ENCODE measurements around the gene KLHL7. TPM values are rescaled to one million over a fixed set of nuclear protein-coding genes. Genes with fewer than 3 reads are reported as not detected.

KLHL7 gene
- total RNA-seq, 1 experiment from 2014 or later, result 35.8 TPM

DNA sequence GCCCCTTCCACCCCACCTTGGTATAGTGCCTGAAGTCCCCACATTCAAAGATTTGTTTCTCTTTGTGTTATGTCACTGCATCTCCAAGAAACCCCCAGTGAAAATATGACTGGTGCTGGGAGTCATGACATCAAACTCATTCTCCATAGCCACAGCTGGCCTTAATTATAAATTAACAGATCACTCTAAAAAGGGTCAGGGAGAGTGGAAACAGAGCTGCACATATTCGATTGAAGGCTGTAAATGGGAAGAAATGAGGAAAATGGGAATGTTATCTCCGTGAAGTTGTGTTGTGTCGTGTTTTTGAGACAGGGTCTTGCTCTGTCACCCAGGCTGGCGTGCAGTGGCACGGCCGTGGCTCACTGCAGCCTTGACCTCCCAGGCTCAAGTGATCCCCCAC is 52.1 kb downstream of the KLHL7 start:
- CTCF ChIA-PET, result no interaction called here
- H3K4me3 ChIP-seq (ENCODE audit: low read depth, low read length), result no peak overlapping the region
- POLR2A ChIA-PET, result no interaction called here
- Mint-ChIP-seq H3K27me3 (ENCODE audit: insufficient read depth, unreplicated experiment) (no peaks in the 10 kb centered on the region), H3K27ac (ENCODE audit: unreplicated experiment) (no peak overlapping the region), H3K4me3 (ENCODE audit: unreplicated experiment) (no peak overlapping the region), H3K36me3 (ENCODE audit: insufficient read depth, unreplicated experiment) (no peaks in the 10 kb centered on the region), H3K9me3 (ENCODE audit: unreplicated experiment) (no peaks in the 10 kb centered on the region), H3K4me1 (ENCODE audit: low read depth, unreplicated experiment) (no peaks in the 10 kb centered on the region)
- no peak for TF ChIP-seq CTCF (IDR thresholded peaks at IDR 0.05; ENCODE audit: insufficient read depth in 1 of 2, low read depth in 1 of 2, low read length in 1 of 2, severe bottlenecking in 1 of 2, unreplicated experiment in 1 of 2)
- H3K27me3 ChIP-seq (replicated peaks; ENCODE audit: control insufficient read depth, insufficient read depth, low read length), result no peaks in the 10 kb centered on the region
- BruUV-seq (replicated peaks), result no TSS peak
- H3K4me1 ChIP-seq, result no peaks in the 10 kb centered on the region
- H3K36me3 ChIP-seq (ENCODE audit: control insufficient read depth, insufficient read depth, low read length), result no peaks in the 10 kb centered on the region
- DNase-seq, result no peak
- intact Hi-C loops (cut with micrococcal nuclease; ENCODE audit: unreplicated experiment), result no loop called here
- no peaks in the 10 kb centered on the region for H3K9me3 ChIP-seq

DNA sequence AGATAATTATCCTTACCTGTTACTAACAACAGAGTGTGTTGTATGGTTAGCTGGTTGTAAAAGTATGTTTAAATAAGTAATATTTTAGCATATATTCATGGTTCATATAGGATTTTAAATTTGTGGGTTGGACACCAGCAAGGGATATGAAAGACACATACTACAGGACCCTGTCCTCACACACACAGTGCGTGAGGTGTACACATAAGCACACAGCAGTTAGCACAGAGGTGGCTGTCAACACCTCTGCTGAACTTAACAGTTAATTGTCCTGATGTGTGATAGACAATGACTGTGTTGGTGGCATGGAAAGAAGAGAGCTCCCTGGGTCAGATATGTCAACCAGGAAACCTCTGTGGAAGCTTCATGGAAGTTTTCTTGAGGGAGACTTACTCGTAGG is 53.0 kb downstream of the KLHL7 start:
- Histone ChIP-seq H3K4me3 (ENCODE audit: low read depth, low read length) (no peak overlapping the region), H3K9me3 (no peaks in the 10 kb centered on the region), H3K36me3 (ENCODE audit: control insufficient read depth, insufficient read depth, low read length) (no peaks in the 10 kb centered on the region), H3K27me3 (replicated peaks; ENCODE audit: control insufficient read depth, insufficient read depth, low read length) (no peaks in the 10 kb centered on the region), H3K4me1 (no peaks in the 10 kb centered on the region)
- TF ChIP-seq CTCF (IDR thresholded peaks at IDR 0.05; ENCODE audit: insufficient read depth in 1 of 2, low read depth in 1 of 2, low read length in 1 of 2, severe bottlenecking in 1 of 2, unreplicated experiment in 1 of 2), result no peak
- no peak for DNase-seq
- Mint-ChIP-seq H3K27ac (ENCODE audit: unreplicated experiment) (no peak overlapping the region), H3K4me3 (ENCODE audit: unreplicated experiment) (no peak overlapping the region), H3K9me3 (ENCODE audit: unreplicated experiment) (no peaks in the 10 kb centered on the region), H3K36me3 (ENCODE audit: insufficient read depth, unreplicated experiment) (no peaks in the 10 kb centered on the region), H3K27me3 (ENCODE audit: insufficient read depth, unreplicated experiment) (no peaks in the 10 kb centered on the region), H3K4me1 (ENCODE audit: low read depth, unreplicated experiment) (no peaks in the 10 kb centered on the region)
- BruUV-seq (replicated peaks), result no TSS peak
- POLR2A ChIA-PET, result no interaction called here
- intact Hi-C loops (cut with micrococcal nuclease; ENCODE audit: unreplicated experiment), result no loop called here
- CTCF ChIA-PET, result no interaction called here

DNA sequence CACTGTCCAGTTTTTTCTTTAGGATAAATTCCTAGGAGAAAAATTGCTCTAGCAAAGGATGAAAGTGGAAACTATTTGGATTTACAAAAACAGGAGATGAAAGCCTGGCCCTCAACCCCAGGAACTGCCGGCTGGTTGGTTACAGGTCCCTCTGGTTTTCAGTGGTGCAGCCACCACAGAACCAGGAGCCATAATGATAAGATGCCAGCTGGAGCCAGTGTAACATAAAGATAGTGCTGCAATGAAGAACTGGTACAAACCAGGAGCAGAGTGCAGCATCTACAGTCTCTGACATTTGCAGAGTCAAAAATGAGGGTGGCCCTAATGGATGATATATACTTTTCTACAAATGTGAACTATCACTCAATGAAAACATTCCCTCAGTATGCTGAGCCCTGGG is 55.9 kb downstream of the KLHL7 start:
- no peak for DNase-seq
- H3K9me3 ChIP-seq, result no peaks in the 10 kb centered on the region
- Mint-ChIP-seq H3K4me1 (ENCODE audit: low read depth, unreplicated experiment) (no peaks in the 10 kb centered on the region), H3K9me3 (ENCODE audit: unreplicated experiment) (no peaks in the 10 kb centered on the region), H3K27ac (ENCODE audit: unreplicated experiment) (no peak overlapping the region), H3K36me3 (ENCODE audit: insufficient read depth, unreplicated experiment) (no peaks in the 10 kb centered on the region), H3K4me3 (ENCODE audit: unreplicated experiment) (no peak overlapping the region), H3K27me3 (ENCODE audit: insufficient read depth, unreplicated experiment) (no peaks in the 10 kb centered on the region)
- H3K4me1 ChIP-seq, result no peaks in the 10 kb centered on the region
- no peak overlapping the region for H3K4me3 ChIP-seq (ENCODE audit: low read depth, low read length)
- CTCF ChIA-PET, result no interaction called here
- BruUV-seq (replicated peaks), result no TSS peak
- TF ChIP-seq CTCF (IDR thresholded peaks at IDR 0.05; ENCODE audit: insufficient read depth in 1 of 2, low read depth in 1 of 2, low read length in 1 of 2, severe bottlenecking in 1 of 2, unreplicated experiment in 1 of 2), result no peak
- intact Hi-C loops (cut with micrococcal nuclease; ENCODE audit: unreplicated experiment), result no loop called here
- no peaks in the 10 kb centered on the region for H3K27me3 ChIP-seq (replicated peaks; ENCODE audit: control insufficient read depth, insufficient read depth, low read length)
- H3K36me3 ChIP-seq (ENCODE audit: control insufficient read depth, insufficient read depth, low read length), result no peaks in the 10 kb centered on the region
- POLR2A ChIA-PET, result no interaction called here
